NT2/D1 (cell line): Measurements from ENCODE around the gene ZAP70.

Experiments used
- DNase-seq: peaks from one replicate; pipeline ENCODE4 v3.0.0-alpha.2; 2011; ENCODE audit warnings: low read depth, low spot score
- H3K27me3 ChIP-seq: 2 replicates; pipeline ENCODE4 v1.6.0; 2011; ENCODE audit warnings: mild to moderate bottlenecking; ENCODE audit not compliant: insufficient read length, insufficient read depth
- H3K36me3 ChIP-seq: 2 replicates; pipeline ENCODE4 v1.6.1; 2011; ENCODE audit warnings: mild to moderate bottlenecking, low read length, mixed read lengths; ENCODE audit not compliant: insufficient read depth, insufficient read length
- H3K4me1 ChIP-seq: 2 replicates; pipeline ENCODE4 v1.5.1; 2011; ENCODE audit not compliant: insufficient read depth, insufficient read length
- H3K4me3 ChIP-seq: 2 replicates; pipeline ENCODE4 v1.5.1; 2011; ENCODE audit warnings: low read depth; ENCODE audit not compliant: insufficient read length
- H3K9ac ChIP-seq: 2 replicates; pipeline ENCODE4 v1.6.0; 2011; ENCODE audit warnings: low read depth; ENCODE audit not compliant: insufficient read length
- H3K9me3 ChIP-seq: 2 replicates; pipeline ENCODE4 v1.5.1; 2011; ENCODE audit warnings: mild to moderate bottlenecking, low read length; ENCODE audit not compliant: insufficient read depth
- SUZ12 ChIP-seq: IDR thresholded peaks from 2 replicates; pipeline ENCODE4 v1.6.1; 2011; ENCODE audit not compliant: insufficient read length, insufficient read depth; ENCODE audit errors: extremely low read depth
- YY1 ChIP-seq: IDR thresholded peaks from 2 replicates; pipeline ENCODE4 v1.6.1; 2011; ENCODE audit not compliant: insufficient read length, insufficient read depth
- ZNF274 ChIP-seq: IDR thresholded peaks from 2 replicates; pipeline ENCODE4 v1.6.1; 2011; ENCODE audit warnings: mild to moderate bottlenecking, low read depth, low read length

Gene ZAP70

DNA sequence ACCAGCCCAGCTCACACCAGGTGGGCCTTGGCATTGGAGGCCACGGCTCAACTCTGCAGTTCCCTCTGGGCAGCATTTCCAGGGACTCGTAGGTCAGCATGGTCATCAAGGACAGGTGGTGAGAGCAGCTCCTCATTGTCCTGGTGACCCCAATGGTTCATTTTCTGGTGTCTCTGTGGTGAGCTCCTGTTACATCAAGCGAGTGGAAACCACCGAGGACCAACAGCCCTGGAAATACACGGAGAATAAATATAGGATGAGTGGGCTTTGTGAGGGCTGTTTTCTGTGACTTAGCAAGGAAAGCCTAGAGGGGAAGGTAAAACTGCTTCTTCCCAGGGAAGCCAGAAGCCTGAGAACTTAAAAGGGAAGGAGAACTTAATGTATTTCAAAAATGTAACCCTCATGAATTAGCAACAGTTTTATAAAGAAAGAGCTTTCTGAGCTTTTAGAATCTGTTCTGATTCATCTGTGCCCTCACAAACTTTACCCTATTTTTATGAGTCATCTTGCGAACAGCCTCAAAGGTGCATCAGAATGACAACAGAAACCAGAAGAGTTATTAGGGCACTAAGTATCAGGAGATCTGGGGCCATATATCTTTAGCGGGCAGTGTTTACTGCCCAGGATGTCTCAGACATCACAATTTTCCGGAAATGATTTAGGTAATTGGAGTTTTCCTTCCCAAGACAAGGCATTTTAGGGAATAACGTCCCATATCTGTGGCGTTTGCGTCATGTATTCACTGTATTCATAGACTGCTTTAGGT lies 25.1 kb upstream of the ZAP70 start:
- H3K36me3 ChIP-seq = no peaks in the 10 kb centered on the region
- no peak for TF ChIP-seq YY1
- TF ChIP-seq ZNF274 = no peak
- no peak for TF ChIP-seq SUZ12
- DNase-seq = no peak
- no peaks in the 10 kb centered on the region for H3K27me3 ChIP-seq
- peaks cover 5% of the 10 kb centered on the region for H3K9me3 ChIP-seq
- H3K4me3 ChIP-seq = no peak overlapping the region
- H3K4me1 ChIP-seq = peaks cover 3% of the 10 kb centered on the region
- no peak overlapping the region for H3K9ac ChIP-seq

DNA sequence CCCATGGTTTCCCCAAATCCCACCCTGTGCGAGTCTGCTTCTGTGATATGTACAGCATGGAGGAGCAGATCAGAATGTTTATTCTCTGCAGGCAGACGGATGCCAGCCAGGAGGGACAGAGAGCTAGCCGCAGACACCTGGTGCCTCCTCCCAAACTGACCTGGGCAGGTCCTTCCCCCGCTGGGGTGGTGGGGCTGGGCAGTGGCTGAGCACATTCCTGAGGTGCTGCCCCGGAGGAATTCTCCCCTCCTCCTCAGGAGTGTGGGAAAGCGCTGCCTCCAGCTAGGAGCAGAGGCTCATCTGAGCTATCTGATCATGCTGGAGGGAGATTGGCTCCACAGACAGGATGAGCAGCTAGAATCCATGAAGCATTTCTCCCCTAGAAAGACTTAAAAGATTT lies 22.2 kb upstream of the ZAP70 start:
- peak; percentile 76 for DNase-seq

DNA sequence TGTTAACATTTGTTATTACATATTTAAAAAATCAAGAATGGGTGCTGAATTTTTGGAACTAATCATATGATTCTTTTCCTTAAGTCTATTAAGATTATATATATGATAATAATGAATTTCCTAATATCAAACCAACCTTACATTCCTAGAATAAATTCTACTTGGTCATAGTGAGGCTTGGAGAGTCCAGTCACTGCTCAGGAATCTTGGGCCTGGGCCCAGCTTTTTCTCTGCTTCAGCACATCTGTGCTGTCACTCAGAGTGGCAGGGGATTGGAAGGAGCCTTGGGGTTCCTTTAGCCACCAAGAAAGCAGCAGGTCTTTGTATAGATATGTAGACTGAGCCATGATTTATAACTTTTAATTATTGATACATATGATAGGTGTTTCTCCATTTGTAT lies 19.9 kb upstream of the ZAP70 start:
- TF ChIP-seq ZNF274 (no peak), YY1 (no peak), SUZ12 (no peak)
- Histone ChIP-seq H3K9me3 (peaks cover 11% of the 10 kb centered on the region; the same call in 1 of the 2 replicates), H3K9ac (no peak overlapping the region), H3K4me1 (peaks cover 3% of the 10 kb centered on the region), H3K36me3 (no peaks in the 10 kb centered on the region), H3K4me3 (no peak overlapping the region), H3K27me3 (no peaks in the 10 kb centered on the region)
- no peak for DNase-seq

More for the DNA sequence above, 22.2 kb upstream of the ZAP70 start:
- peaks cover 11% of the 10 kb centered on the region; the same call in 1 of the 2 replicates for H3K9me3 ChIP-seq
- H3K4me1 ChIP-seq = peaks cover 3% of the 10 kb centered on the region
- no peak overlapping the region for H3K9ac ChIP-seq
- H3K27me3 ChIP-seq = no peaks in the 10 kb centered on the region
- no peaks in the 10 kb centered on the region for H3K36me3 ChIP-seq
- TF ChIP-seq SUZ12 (no peak), YY1 (no peak), ZNF274 (no peak)
- no peak overlapping the region for H3K4me3 ChIP-seq

DNA sequence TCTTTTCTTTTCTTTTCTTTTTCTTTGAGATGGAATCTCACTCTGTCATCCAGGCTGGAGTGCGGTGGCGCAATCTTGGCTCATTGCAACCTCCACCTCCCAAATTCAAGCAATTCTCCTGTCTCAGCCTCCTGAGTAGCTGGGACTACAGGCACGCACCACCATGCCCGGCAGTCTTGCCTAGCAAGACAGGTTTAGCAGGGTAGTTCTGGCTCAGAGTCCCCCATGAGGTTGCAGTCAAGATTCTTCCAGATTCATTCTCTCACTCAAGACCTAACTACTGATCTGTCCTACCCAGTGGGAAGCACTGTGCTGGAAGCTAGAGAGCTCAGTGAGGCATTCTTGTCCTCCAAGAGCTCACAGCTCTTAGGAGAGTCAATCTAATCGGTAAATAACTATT lies 17.6 kb upstream of the ZAP70 start:
- H3K27me3 ChIP-seq = no peaks in the 10 kb centered on the region
- no peak for DNase-seq
- TF ChIP-seq ZNF274 = no peak
- TF ChIP-seq SUZ12 = no peak
- TF ChIP-seq YY1 = no peak
- peaks cover 11% of the 10 kb centered on the region; the same call in 1 of the 2 replicates for H3K9me3 ChIP-seq
- H3K36me3 ChIP-seq = no peaks in the 10 kb centered on the region
- H3K4me1 ChIP-seq = peaks cover 3% of the 10 kb centered on the region
- H3K9ac ChIP-seq = no peak overlapping the region
- H3K4me3 ChIP-seq = no peak overlapping the region

DNA sequence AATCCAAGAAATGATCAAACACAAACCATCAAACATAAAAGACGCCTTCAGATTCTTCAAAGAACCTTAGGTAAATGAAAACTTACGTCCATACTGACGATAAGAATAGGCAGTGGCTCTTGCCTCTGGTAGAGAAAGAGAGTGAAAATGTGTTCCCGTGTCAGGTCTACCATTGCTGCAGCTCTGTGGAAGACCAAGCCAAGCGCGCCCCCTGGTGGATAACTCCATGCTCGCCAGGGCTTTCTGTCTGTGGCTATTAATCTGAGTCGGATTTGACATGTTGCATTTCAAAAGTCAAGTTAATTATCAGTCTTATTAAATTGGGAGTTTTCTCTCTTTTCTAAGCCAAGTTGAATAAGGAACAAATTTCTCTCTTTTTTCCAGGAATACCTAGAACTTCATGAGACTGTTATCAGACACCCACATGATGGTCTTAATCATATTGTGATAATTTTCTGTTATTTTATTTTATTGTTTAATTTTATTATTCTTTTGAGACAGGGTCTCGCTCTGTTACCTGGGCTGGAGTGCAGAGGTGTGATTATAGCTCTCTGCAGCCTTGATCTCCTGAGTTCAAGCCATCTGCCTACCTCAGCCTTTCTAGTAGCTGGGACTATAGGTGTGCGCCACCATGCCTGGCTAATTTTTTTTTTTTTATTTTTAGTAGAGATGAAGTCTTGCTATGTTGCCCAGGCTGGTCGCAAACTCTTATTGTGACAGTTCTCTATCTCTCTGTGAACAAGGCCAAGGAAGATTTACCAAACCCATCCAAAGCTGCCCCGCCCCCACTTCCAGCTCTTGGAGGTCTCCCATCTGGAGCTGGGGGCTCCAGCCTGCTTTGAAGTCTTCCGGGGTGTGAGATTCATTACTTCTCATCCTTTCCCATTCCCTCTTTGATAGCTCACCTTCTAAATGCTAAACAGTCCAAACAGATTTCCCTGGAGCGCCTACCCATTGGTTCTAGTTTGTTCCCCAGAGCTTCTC lies 15.8 kb upstream of the ZAP70 start:
- Histone ChIP-seq H3K4me3 (no peak overlapping the region), H3K9me3 (peaks cover 11% of the 10 kb centered on the region; the same call in 1 of the 2 replicates), H3K27me3 (no peaks in the 10 kb centered on the region), H3K36me3 (no peaks in the 10 kb centered on the region), H3K9ac (no peak overlapping the region), H3K4me1 (no peaks in the 10 kb centered on the region)
- DNase-seq = peak; percentile 70
- TF ChIP-seq SUZ12 (no peak), YY1 (no peak), ZNF274 (no peak)

DNA sequence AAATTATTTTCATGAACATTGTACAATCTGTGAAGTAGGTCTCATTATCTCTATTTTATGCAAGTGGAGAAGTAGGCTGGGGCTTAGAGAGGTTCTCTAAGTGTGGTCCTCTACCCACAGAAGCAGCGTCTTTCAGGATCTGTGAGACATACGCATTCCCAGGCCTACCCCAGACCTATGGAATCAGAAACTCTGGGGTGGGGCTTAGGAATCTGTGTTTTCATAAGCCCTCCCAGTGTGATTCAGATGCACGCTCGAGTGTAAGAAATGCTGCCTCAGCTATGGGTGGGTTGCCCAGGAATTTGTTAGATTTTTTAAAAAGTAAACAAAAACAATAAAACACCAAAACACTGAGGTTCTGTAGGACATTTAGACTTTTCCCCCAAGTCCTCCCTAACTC lies 14.8 kb upstream of the ZAP70 start:
- TF ChIP-seq ZNF274 (no peak), YY1 (no peak), SUZ12 (no peak)
- no peak overlapping the region for H3K9ac ChIP-seq
- H3K36me3 ChIP-seq = no peaks in the 10 kb centered on the region
- H3K9me3 ChIP-seq = 0 out of 2 replicates have a peak, but pooled peaks cover 4% of the 10 kb centered on the region
- H3K27me3 ChIP-seq = no peaks in the 10 kb centered on the region
- H3K4me1 ChIP-seq = no peaks in the 10 kb centered on the region
- H3K4me3 ChIP-seq = no peak overlapping the region
- no peak for DNase-seq
